Nephron progenitor cell (in vitro differentiated cells): ENCODE data around the gene GGA2.

Source experiments
- DNase-seq: peaks from one replicate; pipeline ENCODE4 v3.0.0; 2021
- H3K27ac Mint-ChIP-seq: 2 replicates; pipeline ENCODE4 v1.8.0; 2021; ENCODE audit warnings: mild to moderate bottlenecking, moderate library complexity, mixed read lengths
- H3K27me3 Mint-ChIP-seq: 2 replicates; pipeline ENCODE4 v1.8.0; 2021; ENCODE audit warnings: mild to moderate bottlenecking, low read depth, mixed read lengths; ENCODE audit not compliant: poor library complexity
- H3K36me3 Mint-ChIP-seq: 2 replicates; pipeline ENCODE4 v1.8.0; 2021; ENCODE audit warnings: low read depth, mixed read lengths
- H3K4me1 Mint-ChIP-seq: 2 replicates; pipeline ENCODE4 v1.8.0; 2021; ENCODE audit warnings: mixed read lengths
- H3K4me3 Mint-ChIP-seq: 2 replicates; pipeline ENCODE4 v1.8.0; 2021; ENCODE audit warnings: mild to moderate bottlenecking, moderate library complexity, mixed read lengths
- H3K9me3 Mint-ChIP-seq: 2 replicates; pipeline ENCODE4 v1.8.0; 2021; ENCODE audit warnings: mild to moderate bottlenecking, moderate library complexity, mixed read lengths
- CTCF ChIP-seq: fragments of 200-600 bp; sonication (generic); IDR thresholded peaks from 2 replicates; pipeline ENCODE4 v1.5.0; 2021; ENCODE audit warnings: antibody characterized with exemption

The GGA2 gene

GRCh38 chr16:23499801-23500200 lies 10.5 kb downstream of the GGA2 start:
- Mint-ChIP-seq H3K27me3 (no peaks in the 10 kb centered on the region), H3K36me3 (peaks cover 13% of the 10 kb centered on the region), H3K9me3 (no peaks in the 10 kb centered on the region), H3K4me3 (no peak overlapping the region), H3K4me1 (peaks cover 22% of the 10 kb centered on the region), H3K27ac (no peak overlapping the region)
- no peak for TF ChIP-seq CTCF
- DNase-seq: no peak

GRCh38 chr16:23498863-23499262 lies 11.4 kb downstream of the GGA2 start:
- Mint-ChIP-seq H3K4me3 (no peak overlapping the region), H3K9me3 (no peaks in the 10 kb centered on the region), H3K4me1 (peaks cover 14% of the 10 kb centered on the region), H3K27me3 (no peaks in the 10 kb centered on the region), H3K27ac (no peak overlapping the region), H3K36me3 (peaks cover 16% of the 10 kb centered on the region)
- DNase-seq: no peak
- no peak for TF ChIP-seq CTCF

- Mint-ChIP-seq H3K27ac (peak overlapping the region; percentile 77), H3K27me3 (no peaks in the 10 kb centered on the region), H3K4me3 (no peak overlapping the region), H3K36me3 (peaks cover 22% of the 10 kb centered on the region), H3K4me1 (peaks cover 14% of the 10 kb centered on the region), H3K9me3 (no peaks in the 10 kb centered on the region)
- TF ChIP-seq CTCF: no peak
- no peak for DNase-seq
Measured at GRCh38 chr16:23497543-23497868, 12.8 kb downstream of the GGA2 start.

DNA sequence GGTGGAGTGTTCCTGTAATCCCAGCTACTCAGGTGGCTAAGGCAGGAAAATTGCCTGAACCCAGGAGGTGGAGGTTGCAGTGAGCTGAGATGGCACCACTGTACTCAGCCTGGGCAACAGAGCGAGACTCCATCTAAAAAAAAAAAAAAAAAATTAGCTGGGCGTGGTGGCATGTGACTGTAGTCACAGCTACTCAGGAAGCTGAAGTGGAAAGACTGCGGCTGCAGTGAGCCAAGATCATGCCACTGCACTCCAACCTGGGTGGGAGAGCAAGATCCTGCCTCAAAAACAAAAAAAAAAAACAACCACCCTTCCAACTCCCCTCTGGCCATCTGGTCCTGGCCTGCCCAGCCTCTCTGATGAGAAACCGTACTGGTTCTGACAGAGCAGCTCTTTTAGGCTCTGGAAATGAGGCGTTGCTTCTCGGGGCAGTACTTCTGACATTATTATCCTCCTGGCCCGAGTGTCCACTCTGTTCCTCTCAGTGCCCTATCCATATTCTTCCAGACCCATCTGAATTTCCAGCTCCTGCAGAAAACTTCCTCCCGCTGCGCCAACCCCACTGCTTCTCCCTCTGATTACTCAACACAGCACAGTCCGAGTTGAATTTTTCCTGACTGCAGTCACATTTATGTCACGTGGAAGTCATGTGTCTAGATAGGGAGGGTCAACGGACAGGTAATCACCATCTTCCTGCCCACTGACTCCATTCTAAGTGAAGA lies 13.3 kb downstream of the GGA2 start:
- no peak for TF ChIP-seq CTCF
- H3K4me3 Mint-ChIP-seq: no peak overlapping the region
- H3K36me3 Mint-ChIP-seq: peaks cover 26% of the 10 kb centered on the region
- H3K9me3 Mint-ChIP-seq: no peaks in the 10 kb centered on the region
- peaks cover 14% of the 10 kb centered on the region for H3K4me1 Mint-ChIP-seq
- H3K27ac Mint-ChIP-seq: peak overlapping the region; percentile 77
- DNase-seq: no peak
- H3K27me3 Mint-ChIP-seq: no peaks in the 10 kb centered on the region

DNA sequence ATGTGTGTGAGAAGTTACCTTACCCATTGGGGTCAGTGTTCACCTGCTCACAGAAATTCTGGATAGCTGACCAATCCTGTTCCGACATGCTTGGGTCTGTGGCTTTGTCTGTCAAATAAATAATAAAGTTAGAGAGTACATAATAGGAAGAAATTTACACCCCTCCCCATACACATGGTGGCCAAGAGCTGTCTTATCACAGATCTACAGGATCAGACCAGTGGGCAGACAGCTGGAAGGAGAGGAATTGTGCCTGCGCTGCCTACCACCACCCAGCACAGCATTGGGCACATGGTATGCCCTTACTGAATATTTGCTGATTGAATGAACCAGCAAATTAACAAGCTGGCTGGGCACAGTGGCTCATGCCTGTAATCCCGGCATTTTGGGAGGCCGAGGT lies 14.6 kb downstream of the GGA2 start:
- Mint-ChIP-seq H3K27me3 (no peaks in the 10 kb centered on the region), H3K27ac (no peak overlapping the region), H3K4me1 (peaks cover 14% of the 10 kb centered on the region), H3K36me3 (peaks cover 37% of the 10 kb centered on the region), H3K9me3 (no peaks in the 10 kb centered on the region), H3K4me3 (no peak overlapping the region)
- TF ChIP-seq CTCF: no peak
- DNase-seq: no peak

GRCh38 chr16:23494188-23494587 lies 16.1 kb downstream of the GGA2 start:
- TF ChIP-seq CTCF: no peak
- peaks cover 14% of the 10 kb centered on the region for H3K4me1 Mint-ChIP-seq
- no peaks in the 10 kb centered on the region for H3K27me3 Mint-ChIP-seq
- H3K36me3 Mint-ChIP-seq: peaks cover 49% of the 10 kb centered on the region
- H3K9me3 Mint-ChIP-seq: no peaks in the 10 kb centered on the region
- no peak overlapping the region for H3K27ac Mint-ChIP-seq
- no peak for DNase-seq
- no peak overlapping the region for H3K4me3 Mint-ChIP-seq
